Measurements from ENCODE around the gene MYADML2.

Gene MYADML2

GRCh38 chr17:81976332-81977210, 29.5 kb upstream of the MYADML2 start:
- no peak for FAIRE-seq
- TF ChIP-seq, protein P1, sequence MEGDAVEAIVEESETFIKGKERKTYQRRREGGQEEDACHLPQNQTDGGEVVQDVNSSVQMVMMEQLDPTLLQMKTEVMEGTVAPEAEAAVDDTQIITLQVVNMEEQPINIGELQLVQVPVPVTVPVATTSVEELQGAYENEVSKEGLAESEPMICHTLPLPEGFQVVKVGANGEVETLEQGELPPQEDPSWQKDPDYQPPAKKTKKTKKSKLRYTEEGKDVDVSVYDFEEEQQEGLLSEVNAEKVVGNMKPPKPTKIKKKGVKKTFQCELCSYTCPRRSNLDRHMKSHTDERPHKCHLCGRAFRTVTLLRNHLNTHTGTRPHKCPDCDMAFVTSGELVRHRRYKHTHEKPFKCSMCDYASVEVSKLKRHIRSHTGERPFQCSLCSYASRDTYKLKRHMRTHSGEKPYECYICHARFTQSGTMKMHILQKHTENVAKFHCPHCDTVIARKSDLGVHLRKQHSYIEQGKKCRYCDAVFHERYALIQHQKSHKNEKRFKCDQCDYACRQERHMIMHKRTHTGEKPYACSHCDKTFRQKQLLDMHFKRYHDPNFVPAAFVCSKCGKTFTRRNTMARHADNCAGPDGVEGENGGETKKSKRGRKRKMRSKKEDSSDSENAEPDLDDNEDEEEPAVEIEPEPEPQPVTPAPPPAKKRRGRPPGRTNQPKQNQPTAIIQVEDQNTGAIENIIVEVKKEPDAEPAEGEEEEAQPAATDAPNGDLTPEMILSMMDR (IDR thresholded peaks at IDR 0.05; ENCODE audit: insufficient read depth, missing control alignments), result no peak
- no peak for DNase-seq (ENCODE audit: insufficient read length, low spot score)

DNA sequence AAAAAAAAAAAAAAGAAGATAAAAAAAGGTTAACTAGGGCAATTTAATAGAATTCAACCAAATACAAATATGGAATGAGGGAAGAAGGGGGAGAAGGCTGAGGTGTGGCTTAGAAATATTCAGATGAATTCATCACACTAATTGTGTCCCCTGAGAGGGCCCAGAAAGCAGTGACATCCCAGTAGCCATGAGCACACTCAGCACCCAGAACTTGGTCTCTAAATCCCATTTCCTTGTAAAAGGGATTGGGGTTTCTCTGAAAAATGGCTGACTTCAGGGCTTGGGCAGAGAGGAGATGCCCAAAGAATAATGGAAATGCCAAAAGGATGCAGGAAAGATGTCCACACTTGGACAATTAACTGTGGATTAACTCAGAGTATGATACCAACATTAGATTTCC, 26.4 kb upstream of the MYADML2 start:
- TF ChIP-seq, protein P1 (IDR thresholded peaks at IDR 0.05; ENCODE audit: insufficient read depth, missing control alignments), result no peak
- no peak for FAIRE-seq
- no peak for DNase-seq (ENCODE audit: insufficient read length, low spot score)

- FAIRE-seq, result no peak
Measured at GRCh38 chr17:81968850-81969812, 22.1 kb upstream of the MYADML2 start.

GRCh38 chr17:81968396-81968745, 21.3 kb upstream of the MYADML2 start:
- TF ChIP-seq, protein P1 (IDR thresholded peaks at IDR 0.05; ENCODE audit: insufficient read depth, missing control alignments), result no peak
- DNase-seq (ENCODE audit: insufficient read length, low spot score) (no peak), FAIRE-seq (no peak)

More at GRCh38 chr17:81968850-81969812, 22.1 kb upstream of the MYADML2 start:
- TF ChIP-seq, protein P1 (IDR thresholded peaks at IDR 0.05; ENCODE audit: insufficient read depth, missing control alignments), result no peak
- no peak for DNase-seq (ENCODE audit: insufficient read length, low spot score)

DNA sequence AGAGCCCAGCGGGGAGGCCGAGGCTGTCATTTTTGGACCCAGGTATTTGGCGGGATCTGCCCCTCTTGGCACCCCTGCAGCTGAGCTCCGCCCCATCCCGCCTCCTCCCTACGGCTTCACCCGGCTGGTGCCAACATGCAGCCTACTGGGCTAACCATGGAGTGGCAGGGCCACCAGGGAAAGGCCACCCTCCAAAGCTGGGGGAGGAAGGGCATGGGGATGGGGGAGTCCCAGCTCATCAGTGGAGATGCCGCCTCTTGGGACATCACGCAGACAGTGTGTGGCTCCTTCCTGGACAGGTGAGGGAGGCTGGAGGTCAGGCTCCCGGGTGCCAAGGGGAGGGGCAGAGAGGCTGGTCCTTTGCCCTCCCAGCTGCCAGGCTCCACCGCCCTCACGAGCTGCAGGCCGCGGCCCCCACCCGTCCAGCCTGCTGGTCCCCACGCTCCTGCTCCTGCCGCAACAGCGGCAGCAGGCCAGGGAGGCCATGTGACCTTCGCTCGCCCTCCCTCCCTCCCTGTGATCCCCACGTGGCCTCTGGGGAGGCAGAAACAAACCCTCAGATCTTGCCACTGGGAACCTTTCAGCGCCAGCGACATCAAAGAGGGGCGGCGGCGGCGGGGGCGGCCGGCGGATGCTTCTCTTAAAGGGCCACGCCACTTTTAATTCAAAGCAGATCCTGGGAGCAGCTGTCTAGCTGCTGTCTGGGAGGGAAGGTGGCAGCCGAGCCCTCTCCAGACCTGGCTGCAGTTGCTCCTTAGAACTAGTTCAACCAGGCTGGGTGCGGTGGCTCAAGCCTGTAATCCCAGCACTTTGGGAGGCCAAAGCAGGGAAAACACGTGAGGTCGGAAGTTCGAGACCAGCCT, 20.7 kb upstream of the MYADML2 start:
- peak; percentile 95 for DNase-seq (ENCODE audit: insufficient read length, low spot score)
- no peak for FAIRE-seq
- TF ChIP-seq, protein P1 (IDR thresholded peaks at IDR 0.05; ENCODE audit: insufficient read depth, missing control alignments), result no peak

DNA sequence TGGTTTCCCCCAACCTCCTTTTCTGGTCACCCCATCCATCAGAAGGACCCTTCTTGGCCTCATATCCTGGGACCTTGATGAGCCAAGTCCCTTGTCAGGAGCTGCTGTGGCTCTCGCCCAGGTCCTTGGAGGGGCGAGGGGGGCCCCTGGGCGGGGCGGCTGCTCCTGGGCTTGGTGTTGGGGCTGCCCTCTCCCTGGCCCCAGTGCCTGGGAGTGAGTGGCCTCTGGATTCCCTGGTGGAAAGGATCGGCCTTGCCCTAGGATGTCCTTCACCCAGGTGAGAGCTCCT, 20.2 kb upstream of the MYADML2 start:
- FAIRE-seq, result no peak
- TF ChIP-seq, protein P1 (IDR thresholded peaks at IDR 0.05; ENCODE audit: insufficient read depth, missing control alignments), result no peak
- DNase-seq (ENCODE audit: insufficient read length, low spot score), result no peak

All from D721Med (cell line).